Adrenal gland (tissue), 5 donors: ENCODE data around the gene TUBB4A.

Experiments
- CTCF ChIP-seq, 6 experiments: fragments of 450-650 bp in 4 of 6; fragments of 200-600 bp in 2 of 6; sonication (generic) in 1 of 6; IDR thresholded peaks; 1 replicate in 5 of 6; 2 replicates in 1 of 6; pipeline versions ENCODE4 v1.5.1 to v1.8.0; 2016 to 2021; ENCODE audit warnings: antibody characterized with exemption in 6 of 6, mild to moderate bottlenecking in 2 of 6, moderate library complexity in 1 of 6
- POLR2A ChIP-seq, 2 donors: fragments of 450-650 bp; IDR thresholded peaks; one replicate each; pipeline ENCODE4 v1.6.1; 2017; ENCODE audit warnings: antibody characterized with exemption in 2 of 2, mild to moderate bottlenecking in 2 of 2, moderate library complexity in 1 of 2
- donor health status: DM: no; HTN: no; CAD: no.

GRCh38 chr19:6478815-6479214, 23.3 kb downstream of the TUBB4A start:
- no peak for TF ChIP-seq CTCF (IDR thresholded peaks at IDR 0.05)
- TF ChIP-seq POLR2A (IDR thresholded peaks at IDR 0.05): no peak
